ENCODE data around the gene DHRS2. TPM values are rescaled to one million over a fixed set of nuclear protein-coding genes. Genes with fewer than 3 reads are reported as not detected.

Gene DHRS2
- total RNA-seq, 2 experiments from 2014 or later, result 0.27 TPM; not detected in 1

- no peak overlapping the region for H3K4me3 Mint-ChIP-seq
- peaks cover 11% of the 10 kb centered on the region for H3K27me3 Mint-ChIP-seq
- H3K27me3 ChIP-seq (ENCODE audit: control insufficient read depth in 1 of 2, insufficient read depth in 2 of 2, low read length in 2 of 2), result no peaks in the 10 kb centered on the region
- no peak for DNase-seq
- no peaks in the 10 kb centered on the region for H3K4me1 Mint-ChIP-seq (ENCODE audit: low read depth)
- H3K36me3 ChIP-seq (ENCODE audit: insufficient read depth, low read length), result no peaks in the 10 kb centered on the region
- no peak overlapping the region for H3K4me3 ChIP-seq (ENCODE audit: low read length)
- no peak overlapping the region for H3K27ac Mint-ChIP-seq
- H3K9me3 Mint-ChIP-seq, result peaks cover 6% of the 10 kb centered on the region
- TF ChIP-seq CTCF (IDR thresholded peaks at IDR 0.05), result no peak
- H3K36me3 Mint-ChIP-seq (ENCODE audit: low read depth), result no peaks in the 10 kb centered on the region
- no peak overlapping the region for H3K27ac ChIP-seq (ENCODE audit: low read depth in 1 of 2, low read length in 2 of 2)
- intact Hi-C loops (cut with DNase I, micrococcal nuclease), result no loop called here
- peaks cover 4 to 15% of the 10 kb centered on the region in 2 experiments for H3K9me3 ChIP-seq (ENCODE audit: control insufficient read depth in 1 of 2, insufficient read depth in 1 of 2, low read length in 2 of 2)
- ATAC-seq (ENCODE audit: poor library complexity), result no peak
- ChIA-PET CTCF (no interaction called here), POLR2A (no interaction called here)
- H3K4me1 ChIP-seq (ENCODE audit: insufficient read depth, low read length), result no peaks in the 10 kb centered on the region
These were observed 12.2 kb upstream of the DHRS2 start for GRCh38 chr14:23623962-23624361.

GRCh38 chr14:23624830-23625404, 11.2 kb upstream of the DHRS2 start:
- no peaks in the 10 kb centered on the region for H3K27me3 ChIP-seq (ENCODE audit: control insufficient read depth in 1 of 2, insufficient read depth in 2 of 2, low read length in 2 of 2)
- Mint-ChIP-seq H3K36me3 (ENCODE audit: low read depth) (no peaks in the 10 kb centered on the region), H3K9me3 (peaks cover 6% of the 10 kb centered on the region), H3K4me1 (ENCODE audit: low read depth) (no peaks in the 10 kb centered on the region), H3K27ac (no peak overlapping the region), H3K4me3 (no peak overlapping the region), H3K27me3 (peaks cover 1% of the 10 kb centered on the region)
- no peak overlapping the region for H3K4me3 ChIP-seq (ENCODE audit: low read length)
- H3K36me3 ChIP-seq (ENCODE audit: insufficient read depth, low read length), result no peaks in the 10 kb centered on the region
- no peak for TF ChIP-seq CTCF (IDR thresholded peaks at IDR 0.05)
- H3K27ac ChIP-seq (ENCODE audit: low read depth in 1 of 2, low read length in 2 of 2), result no peak overlapping the region
- H3K4me1 ChIP-seq (ENCODE audit: insufficient read depth, low read length), result no peaks in the 10 kb centered on the region
- ChIA-PET CTCF (no interaction called here), POLR2A (no interaction called here)
- ATAC-seq (ENCODE audit: poor library complexity), result no peak
- DNase-seq, result no peak
- peaks cover 4 to 15% of the 10 kb centered on the region in 2 experiments for H3K9me3 ChIP-seq (ENCODE audit: control insufficient read depth in 1 of 2, insufficient read depth in 1 of 2, low read length in 2 of 2)
- intact Hi-C loops (cut with DNase I, micrococcal nuclease), result no loop called here

GRCh38 chr14:23626946-23627345, 9.2 kb upstream of the DHRS2 start:
- Histone ChIP-seq H3K27me3 (ENCODE audit: control insufficient read depth in 1 of 2, insufficient read depth in 2 of 2, low read length in 2 of 2) (no peaks in the 10 kb centered on the region), H3K4me3 (ENCODE audit: low read length) (no peak overlapping the region), H3K9me3 (ENCODE audit: control insufficient read depth in 1 of 2, insufficient read depth in 1 of 2, low read length in 2 of 2) (peaks cover 4 to 15% of the 10 kb centered on the region in 2 experiments), H3K36me3 (ENCODE audit: insufficient read depth, low read length) (no peaks in the 10 kb centered on the region), H3K4me1 (ENCODE audit: insufficient read depth, low read length) (peaks cover under 1% of the 10 kb centered on the region), H3K27ac (ENCODE audit: low read depth in 1 of 2, low read length in 2 of 2) (no peak overlapping the region)
- CTCF ChIA-PET, result no interaction called here
- intact Hi-C loops (cut with DNase I, micrococcal nuclease), result no loop called here
- POLR2A ChIA-PET, result no interaction called here
- Mint-ChIP-seq H3K9me3 (peaks cover 6% of the 10 kb centered on the region), H3K4me3 (no peak overlapping the region), H3K27ac (no peak overlapping the region), H3K36me3 (ENCODE audit: low read depth) (no peaks in the 10 kb centered on the region), H3K27me3 (no peaks in the 10 kb centered on the region), H3K4me1 (ENCODE audit: low read depth) (peaks cover under 1% of the 10 kb centered on the region)
- DNase-seq (no peak), ATAC-seq (ENCODE audit: poor library complexity) (no peak)
- TF ChIP-seq CTCF (IDR thresholded peaks at IDR 0.05), result no peak
